GM12872 (cell line): ENCODE measurements around the gene SEMA4B.

Source experiments
- TF ChIP-seq, protein P1 (sequence below): IDR thresholded peaks from 3 replicates; pipeline ENCODE4 v1.5.1; 2011; ENCODE audit warnings: low read depth, mild to moderate bottlenecking, low read length, moderate library complexity; ENCODE audit not compliant: insufficient read depth

SEMA4B gene

DNA sequence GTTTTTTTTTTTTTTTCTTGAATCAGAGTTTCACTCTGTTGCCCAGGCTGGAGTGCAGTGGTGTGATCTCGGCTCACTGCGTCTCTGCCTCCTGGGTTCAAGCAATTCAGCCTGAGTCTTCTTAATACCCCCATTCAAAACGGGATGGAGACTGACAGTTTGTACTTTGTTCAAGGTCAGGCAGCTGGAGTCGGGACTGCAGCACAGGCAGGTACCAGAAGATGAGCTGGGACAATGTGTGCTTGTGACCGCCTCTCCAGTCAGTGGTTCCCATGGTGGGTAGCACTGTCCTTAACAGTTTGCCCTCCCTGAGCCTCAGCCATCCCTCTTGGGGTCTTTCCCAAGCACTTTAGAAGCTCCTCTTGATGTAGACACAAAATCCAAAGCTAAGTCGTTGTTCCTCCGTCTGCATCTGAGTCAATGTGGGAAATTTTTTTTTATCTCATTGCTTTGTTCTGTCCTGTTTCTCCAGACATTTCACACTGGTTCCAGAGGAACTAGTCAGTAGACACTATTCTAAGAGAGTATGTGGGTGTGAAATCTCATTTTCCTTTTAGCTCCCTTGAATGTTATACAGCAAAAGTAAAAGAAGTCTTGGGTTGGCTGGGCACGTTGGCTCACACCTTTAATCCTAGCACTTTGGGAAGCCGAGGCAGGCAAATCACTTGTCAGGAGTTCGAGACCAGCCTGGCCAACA lies 43.0 kb downstream of the SEMA4B start:
- TF ChIP-seq, protein P1, sequence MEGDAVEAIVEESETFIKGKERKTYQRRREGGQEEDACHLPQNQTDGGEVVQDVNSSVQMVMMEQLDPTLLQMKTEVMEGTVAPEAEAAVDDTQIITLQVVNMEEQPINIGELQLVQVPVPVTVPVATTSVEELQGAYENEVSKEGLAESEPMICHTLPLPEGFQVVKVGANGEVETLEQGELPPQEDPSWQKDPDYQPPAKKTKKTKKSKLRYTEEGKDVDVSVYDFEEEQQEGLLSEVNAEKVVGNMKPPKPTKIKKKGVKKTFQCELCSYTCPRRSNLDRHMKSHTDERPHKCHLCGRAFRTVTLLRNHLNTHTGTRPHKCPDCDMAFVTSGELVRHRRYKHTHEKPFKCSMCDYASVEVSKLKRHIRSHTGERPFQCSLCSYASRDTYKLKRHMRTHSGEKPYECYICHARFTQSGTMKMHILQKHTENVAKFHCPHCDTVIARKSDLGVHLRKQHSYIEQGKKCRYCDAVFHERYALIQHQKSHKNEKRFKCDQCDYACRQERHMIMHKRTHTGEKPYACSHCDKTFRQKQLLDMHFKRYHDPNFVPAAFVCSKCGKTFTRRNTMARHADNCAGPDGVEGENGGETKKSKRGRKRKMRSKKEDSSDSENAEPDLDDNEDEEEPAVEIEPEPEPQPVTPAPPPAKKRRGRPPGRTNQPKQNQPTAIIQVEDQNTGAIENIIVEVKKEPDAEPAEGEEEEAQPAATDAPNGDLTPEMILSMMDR: no peak

DNA sequence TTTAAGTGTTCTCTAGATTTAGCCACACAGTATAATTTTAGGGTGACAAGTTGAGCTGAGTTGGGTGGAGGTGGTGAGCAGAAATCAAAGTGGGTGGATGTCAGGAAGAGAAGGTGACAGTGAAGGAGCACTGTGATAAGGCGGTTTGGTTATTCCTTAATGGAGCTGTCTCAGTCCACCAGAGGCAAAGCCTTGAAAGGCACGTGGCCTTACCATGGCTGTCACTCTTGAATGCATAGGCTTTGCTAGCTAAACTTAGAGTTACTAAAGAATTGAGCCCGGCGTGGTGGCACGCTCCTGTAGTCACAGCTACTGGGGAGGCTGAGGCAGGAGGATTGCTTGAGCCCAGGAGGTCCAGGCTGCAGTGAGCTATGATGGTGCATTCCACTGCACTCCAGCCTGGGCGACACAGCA lies 47.7 kb downstream of the SEMA4B start:
- TF ChIP-seq, protein P1: no peak

DNA sequence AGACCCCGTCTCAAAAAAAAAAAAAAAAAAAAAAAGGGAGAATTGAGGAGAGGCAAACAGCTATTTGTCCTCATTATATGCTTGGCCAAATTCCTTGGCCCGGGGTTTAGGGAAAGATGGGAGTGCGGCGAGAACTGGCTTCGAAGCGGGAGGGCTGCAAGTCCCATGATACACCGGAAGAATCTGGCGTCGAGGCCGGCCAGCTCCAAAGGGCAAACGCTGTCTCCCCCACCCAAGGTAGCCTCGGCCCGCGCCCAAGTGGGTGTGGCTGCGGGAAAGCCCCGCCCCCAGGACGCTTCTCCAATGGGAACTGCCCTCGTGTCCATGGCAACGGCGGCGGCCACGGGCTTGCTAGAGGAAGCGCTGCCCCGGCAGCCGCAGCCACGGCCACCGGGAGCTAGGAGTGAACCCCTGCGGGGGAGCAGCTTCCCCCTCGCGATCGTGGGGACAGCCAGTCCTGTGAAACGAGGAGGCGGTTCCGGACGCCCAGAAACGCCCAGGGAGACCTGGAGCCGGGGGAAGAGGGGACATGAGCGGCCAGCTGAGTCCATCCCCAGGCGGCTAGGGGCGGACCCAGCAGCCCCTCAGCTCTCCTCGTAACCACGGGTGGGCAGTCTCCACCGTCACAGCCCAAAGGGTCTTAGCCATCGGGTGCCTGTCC lies 48.2 kb downstream of the SEMA4B start, which contains the start of gene TTLL13:
Gene TTLL13, plus strand, starts transcription at position 354 of the 661 bp plus-strand sequence. CDS start 1,075 bp downstream, outside the sequence.
- TF ChIP-seq, protein P1: no peak

DNA sequence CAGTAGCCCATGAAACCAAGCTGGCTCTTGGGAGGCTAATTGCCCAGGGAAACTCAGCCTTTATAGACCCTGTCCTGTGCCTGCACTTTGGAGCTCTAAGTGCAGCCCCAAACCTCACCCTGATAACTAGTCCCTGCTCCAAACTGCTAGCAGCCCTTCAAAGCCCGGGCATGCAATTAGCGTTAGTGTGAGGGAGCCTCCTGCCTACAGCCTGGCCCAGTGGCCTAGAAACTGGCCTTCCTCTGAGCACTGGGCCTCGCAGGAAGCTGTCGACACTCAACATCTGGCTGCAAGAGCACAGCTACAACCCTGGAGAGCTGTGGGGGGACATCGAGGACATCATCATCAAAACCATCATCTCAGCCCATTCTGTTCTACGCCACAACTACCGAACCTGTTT lies 56.6 kb downstream of the SEMA4B start:
- TF ChIP-seq, protein P1: no peak

DNA sequence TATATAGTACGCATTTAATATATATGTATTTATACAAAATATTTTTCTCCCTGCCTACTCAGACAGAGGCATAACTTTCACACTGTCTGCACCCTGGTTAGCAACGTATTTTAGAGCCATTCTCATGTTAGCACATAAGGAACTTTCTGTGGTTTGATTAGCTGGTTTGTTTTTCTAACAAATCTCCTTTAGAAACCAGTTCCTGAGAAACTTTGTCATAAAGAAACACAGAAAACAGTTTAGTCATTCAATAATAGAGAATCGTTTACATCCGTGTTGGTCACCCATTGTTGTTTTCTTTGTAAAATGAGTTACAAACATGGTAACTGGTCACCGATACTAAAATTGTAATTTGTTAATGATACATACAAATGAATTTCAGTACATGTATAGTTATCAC lies 58.4 kb downstream of the SEMA4B start:
- TF ChIP-seq, protein P1: no peak

DNA sequence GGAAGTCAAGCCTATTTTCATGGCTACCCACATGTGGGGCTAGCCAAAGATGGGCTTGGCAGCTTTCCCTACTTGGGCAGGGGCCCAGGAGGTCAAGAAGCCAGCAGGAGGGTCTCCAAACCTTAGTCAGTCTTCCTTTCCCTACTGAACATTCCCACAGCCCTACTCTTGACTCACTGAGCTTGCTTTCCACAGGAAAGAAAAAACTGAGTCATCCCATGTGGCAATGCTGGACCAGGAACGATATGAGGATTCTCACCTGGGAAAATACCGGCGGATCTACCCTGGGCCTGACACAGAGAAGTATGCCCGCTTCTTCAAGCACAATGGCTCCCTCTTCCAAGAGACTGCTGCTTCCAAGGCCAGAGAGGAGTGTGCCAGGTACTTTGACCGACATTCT lies 60.7 kb downstream of the SEMA4B start:
- TF ChIP-seq, protein P1: no peak

DNA sequence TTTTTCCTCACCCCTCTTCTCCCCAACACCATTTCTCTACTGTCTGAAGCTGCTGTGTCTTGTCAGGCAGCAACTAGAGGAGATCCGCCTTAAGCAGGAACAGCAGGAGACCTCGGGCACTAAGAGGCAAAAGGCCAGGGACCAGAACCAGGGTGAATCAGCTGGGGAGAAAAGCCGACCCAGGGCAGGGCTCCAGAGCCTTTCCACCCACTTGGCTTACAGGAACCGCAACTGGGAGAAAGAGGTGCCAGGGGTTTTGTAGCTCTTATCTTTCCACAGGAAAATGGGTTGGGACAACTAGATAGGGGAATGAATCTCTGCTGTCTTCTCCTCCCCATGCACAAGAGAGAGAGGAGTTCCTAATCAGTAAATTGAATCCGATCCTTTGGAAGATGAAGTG lies 61.3 kb downstream of the SEMA4B start:
- TF ChIP-seq, protein P1: no peak
